ENCODE results near the gene PHF12. TPM values are rescaled to one million over a fixed set of nuclear protein-coding genes. Genes with fewer than 3 reads are reported as not detected.

PHF12 gene
- total RNA-seq, 3 donors from 2014 or later (not counting 1 experiment from before 2014, with no cell fraction given), result 163 to 177 (median 171) TPM

DNA sequence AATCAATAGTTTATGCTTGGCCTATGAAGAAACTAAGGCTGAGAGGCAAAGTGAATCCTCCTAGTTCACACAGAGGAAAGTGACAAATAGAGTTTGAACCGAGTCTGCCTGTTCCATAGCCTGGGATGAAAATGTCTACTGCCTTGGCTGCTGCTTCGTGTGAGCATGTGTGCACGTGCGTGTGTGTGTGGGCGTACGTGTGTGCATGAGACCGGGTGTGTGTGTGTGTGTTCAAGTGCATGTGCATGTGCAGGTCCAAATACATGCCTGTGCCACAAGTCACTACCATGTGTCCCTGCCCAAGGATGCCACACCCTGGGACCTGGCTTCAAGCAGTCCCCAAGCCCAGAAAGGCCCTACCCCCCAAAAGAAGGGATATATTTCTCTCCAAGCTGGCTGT lies 40.9 kb upstream of the PHF12 start:
- no peak overlapping the region for H3K4me3 Mint-ChIP-seq
- WGBS (ENCODE audit: insufficient coverage), result 79% methylated on average over 6 of the region's 7 CpGs
- H3K4me1 ChIP-seq (ENCODE audit: control insufficient read depth, insufficient read depth, low read length), result no peaks in the 10 kb centered on the region
- TF ChIP-seq, protein P1, sequence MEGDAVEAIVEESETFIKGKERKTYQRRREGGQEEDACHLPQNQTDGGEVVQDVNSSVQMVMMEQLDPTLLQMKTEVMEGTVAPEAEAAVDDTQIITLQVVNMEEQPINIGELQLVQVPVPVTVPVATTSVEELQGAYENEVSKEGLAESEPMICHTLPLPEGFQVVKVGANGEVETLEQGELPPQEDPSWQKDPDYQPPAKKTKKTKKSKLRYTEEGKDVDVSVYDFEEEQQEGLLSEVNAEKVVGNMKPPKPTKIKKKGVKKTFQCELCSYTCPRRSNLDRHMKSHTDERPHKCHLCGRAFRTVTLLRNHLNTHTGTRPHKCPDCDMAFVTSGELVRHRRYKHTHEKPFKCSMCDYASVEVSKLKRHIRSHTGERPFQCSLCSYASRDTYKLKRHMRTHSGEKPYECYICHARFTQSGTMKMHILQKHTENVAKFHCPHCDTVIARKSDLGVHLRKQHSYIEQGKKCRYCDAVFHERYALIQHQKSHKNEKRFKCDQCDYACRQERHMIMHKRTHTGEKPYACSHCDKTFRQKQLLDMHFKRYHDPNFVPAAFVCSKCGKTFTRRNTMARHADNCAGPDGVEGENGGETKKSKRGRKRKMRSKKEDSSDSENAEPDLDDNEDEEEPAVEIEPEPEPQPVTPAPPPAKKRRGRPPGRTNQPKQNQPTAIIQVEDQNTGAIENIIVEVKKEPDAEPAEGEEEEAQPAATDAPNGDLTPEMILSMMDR (IDR thresholded peaks at IDR 0.05), result no peak
- H3K9me3 Mint-ChIP-seq, result no peaks in the 10 kb centered on the region
- H3K36me3 ChIP-seq (ENCODE audit: control insufficient read depth, insufficient read depth, low read length), result no peaks in the 10 kb centered on the region
- no peaks in the 10 kb centered on the region for H3K4me1 Mint-ChIP-seq
- intact Hi-C loops (cut with micrococcal nuclease), result no loop called here
- no peaks in the 10 kb centered on the region for H3K36me3 Mint-ChIP-seq
- no peak overlapping the region for H3K4me3 ChIP-seq (ENCODE audit: low read length)
- no peaks in the 10 kb centered on the region for H3K9me3 ChIP-seq (ENCODE audit: control insufficient read depth, insufficient read depth, low read length)
- ATAC-seq, result no peak
- no peak for DNase-seq
- no peaks in the 10 kb centered on the region for H3K27me3 Mint-ChIP-seq (ENCODE audit: low read depth in 2 of 2)
- no peak overlapping the region for H3K27ac ChIP-seq (ENCODE audit: low read length)
- H3K27me3 ChIP-seq (ENCODE audit: control insufficient read depth, insufficient read depth, low read length), result no peaks in the 10 kb centered on the region
- no peak overlapping the region for H3K27ac Mint-ChIP-seq

DNA sequence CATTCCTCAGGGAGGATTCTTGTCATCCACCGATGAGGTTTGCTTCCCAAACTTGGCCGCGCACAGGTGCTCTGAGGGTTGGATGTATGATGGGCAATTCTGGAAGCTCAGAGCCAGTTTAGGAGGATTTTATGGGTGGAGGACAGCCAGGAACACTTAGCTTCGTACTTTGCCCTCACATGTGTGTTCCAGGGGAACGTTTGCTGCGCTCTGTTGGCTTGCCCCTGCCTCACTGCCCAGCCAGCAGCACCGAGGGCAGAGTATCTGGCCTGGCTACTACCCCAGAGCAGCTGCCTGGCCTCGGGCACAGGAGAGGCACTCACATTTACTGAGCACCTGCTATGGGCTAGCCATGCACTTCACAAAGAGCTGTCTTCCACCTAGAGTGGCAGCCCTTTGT lies 40.5 kb upstream of the PHF12 start:
- intact Hi-C loops (cut with micrococcal nuclease), result no loop called here
- Mint-ChIP-seq H3K27me3 (ENCODE audit: low read depth in 2 of 2) (no peaks in the 10 kb centered on the region), H3K4me1 (no peaks in the 10 kb centered on the region), H3K9me3 (no peaks in the 10 kb centered on the region), H3K36me3 (no peaks in the 10 kb centered on the region), H3K27ac (no peak overlapping the region), H3K4me3 (no peak overlapping the region)
- DNase-seq (no peak), ATAC-seq (no peak)
- WGBS (ENCODE audit: insufficient coverage), result 76% methylated on average over 8 of the region's 8 CpGs
- TF ChIP-seq, protein P1 (IDR thresholded peaks at IDR 0.05), result no peak
- no peaks in the 10 kb centered on the region for H3K27me3 ChIP-seq (ENCODE audit: control insufficient read depth, insufficient read depth, low read length)
- H3K4me3 ChIP-seq (ENCODE audit: low read length), result no peak overlapping the region
- no peaks in the 10 kb centered on the region for H3K9me3 ChIP-seq (ENCODE audit: control insufficient read depth, insufficient read depth, low read length)
- H3K27ac ChIP-seq (ENCODE audit: low read length), result no peak overlapping the region
- no peaks in the 10 kb centered on the region for H3K36me3 ChIP-seq (ENCODE audit: control insufficient read depth, insufficient read depth, low read length)
- H3K4me1 ChIP-seq (ENCODE audit: control insufficient read depth, insufficient read depth, low read length), result no peaks in the 10 kb centered on the region

DNA sequence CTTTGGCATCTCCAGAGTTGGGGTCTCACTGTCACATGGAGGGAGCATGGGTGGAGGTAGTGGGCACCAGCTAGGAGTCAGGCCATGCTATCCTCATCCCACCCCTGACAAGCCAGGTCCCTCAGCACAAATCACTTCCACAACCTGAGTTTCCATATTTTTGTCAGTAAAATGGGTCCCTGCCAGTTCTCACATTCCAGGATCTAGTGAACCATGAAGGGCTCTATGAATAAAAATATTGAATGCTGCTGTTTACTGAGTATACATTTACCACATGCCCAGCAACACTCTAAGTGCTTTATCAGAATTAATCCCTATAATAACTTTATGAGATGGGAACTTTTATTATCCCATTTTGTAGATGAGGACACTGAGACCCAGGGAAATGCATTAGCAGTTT lies 37.7 kb upstream of the PHF12 start:
- DNase-seq (no peak), ATAC-seq (no peak)
- Histone ChIP-seq H3K9me3 (ENCODE audit: control insufficient read depth, insufficient read depth, low read length) (no peaks in the 10 kb centered on the region), H3K4me1 (ENCODE audit: control insufficient read depth, insufficient read depth, low read length) (peaks cover under 1% of the 10 kb centered on the region), H3K36me3 (ENCODE audit: control insufficient read depth, insufficient read depth, low read length) (no peaks in the 10 kb centered on the region), H3K27ac (ENCODE audit: low read length) (no peak overlapping the region), H3K4me3 (ENCODE audit: low read length) (no peak overlapping the region), H3K27me3 (ENCODE audit: control insufficient read depth, insufficient read depth, low read length) (peaks cover 2% of the 10 kb centered on the region)
- no peak overlapping the region for H3K27ac Mint-ChIP-seq
- TF ChIP-seq, protein P1 (IDR thresholded peaks at IDR 0.05), result no peak
- intact Hi-C loops (cut with micrococcal nuclease), result loop anchor here (10.0 kb wide), 1 partner anchor 306 kb away; the partner anchor contains the start of gene NUFIP2
- H3K27me3 Mint-ChIP-seq (ENCODE audit: low read depth in 2 of 2), result no peaks in the 10 kb centered on the region
- no peak overlapping the region for H3K4me3 Mint-ChIP-seq
- no peaks in the 10 kb centered on the region for H3K9me3 Mint-ChIP-seq
- H3K36me3 Mint-ChIP-seq, result no peaks in the 10 kb centered on the region
- no peaks in the 10 kb centered on the region for H3K4me1 Mint-ChIP-seq

DNA sequence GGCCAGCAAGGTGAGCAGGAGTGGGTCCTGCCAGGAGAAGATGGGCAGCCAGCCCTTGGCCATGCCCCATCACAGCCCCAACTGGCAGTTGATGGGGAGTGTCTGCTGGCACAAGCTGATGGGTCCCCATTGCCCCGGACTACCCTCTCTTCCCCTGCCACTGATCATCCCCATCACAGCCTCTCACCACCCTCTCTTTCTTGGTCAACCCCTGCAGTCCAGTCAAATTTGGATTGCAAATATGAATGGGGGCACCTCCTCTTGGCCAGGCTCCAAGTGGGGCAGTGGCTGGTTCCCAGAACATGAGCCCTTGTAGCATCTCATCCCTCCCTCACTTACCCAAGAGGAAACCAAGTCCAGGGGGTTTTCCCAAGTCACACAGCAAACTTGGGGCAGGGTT lies 37.2 kb upstream of the PHF12 start:
- no peak for DNase-seq
- H3K27ac Mint-ChIP-seq, result peak overlapping the region in 1 of 2 donors; percentile 80
- intact Hi-C loops (cut with micrococcal nuclease), result loop anchor here (10.0 kb wide), 1 partner anchor 306 kb away; the partner anchor contains the start of gene NUFIP2
- TF ChIP-seq, protein P1 (IDR thresholded peaks at IDR 0.05), result no peak
- H3K27ac ChIP-seq (ENCODE audit: low read length), result no peak overlapping the region
- no peaks in the 10 kb centered on the region for H3K36me3 Mint-ChIP-seq
- H3K36me3 ChIP-seq (ENCODE audit: control insufficient read depth, insufficient read depth, low read length), result no peaks in the 10 kb centered on the region
- no peak overlapping the region for H3K4me3 ChIP-seq (ENCODE audit: low read length)
- WGBS (ENCODE audit: insufficient coverage), result 75% methylated on average over 1 of the region's 1 CpG
- ATAC-seq, result no peak
- H3K9me3 Mint-ChIP-seq, result no peaks in the 10 kb centered on the region
- no peak overlapping the region for H3K4me3 Mint-ChIP-seq
- no peaks in the 10 kb centered on the region for H3K9me3 ChIP-seq (ENCODE audit: control insufficient read depth, insufficient read depth, low read length)
- peaks cover 6% of the 10 kb centered on the region for H3K4me1 ChIP-seq (ENCODE audit: control insufficient read depth, insufficient read depth, low read length)
- peaks cover 2 to 4% of the 10 kb centered on the region in 2 donors for H3K4me1 Mint-ChIP-seq
- no peaks in the 10 kb centered on the region for H3K27me3 Mint-ChIP-seq (ENCODE audit: low read depth in 2 of 2)
- H3K27me3 ChIP-seq (ENCODE audit: control insufficient read depth, insufficient read depth, low read length), result peaks cover 2% of the 10 kb centered on the region

Measured in natural killer cell (primary cell).